ENCODE data around the gene CCNY. TPM values are rescaled to one million over a fixed set of nuclear protein-coding genes. Genes with fewer than 3 reads are reported as not detected.

Gene CCNY
- total and polyA plus RNA-seq, 2 of the 13 experiments (the other 11 are each of a cell fraction or from before 2014, with no cell fraction given), result 48.2 to 54.7 TPM

GRCh38 chr10:35336921-35337823, 863 bp downstream of the CCNY start (continued):
- TF ChIP-seq IRF2 (CRISPR knock-in tag; IDR thresholded peaks at IDR 0.05), result no peak
- no peak for TF ChIP-seq RARA (CRISPR knock-in tag; IDR thresholded peaks at IDR 0.05)
- TF ChIP-seq MIXL1 (CRISPR knock-in tag; IDR thresholded peaks at IDR 0.05), result no peak
- TF ChIP-seq ATM (IDR thresholded peaks at IDR 0.05; ENCODE audit: borderline replicate concordance), result no peak
- no peak for TF ChIP-seq NKX3-1 (CRISPR knock-in tag; IDR thresholded peaks at IDR 0.05)
- no peak for TF ChIP-seq HBP1 (CRISPR knock-in tag; IDR thresholded peaks at IDR 0.05; ENCODE audit: low read depth)
- no peak for TF ChIP-seq ZNF224 (CRISPR knock-in tag; IDR thresholded peaks at IDR 0.05)
- no peak for TF ChIP-seq ZNF292 (CRISPR knock-in tag; IDR thresholded peaks at IDR 0.05; ENCODE audit: borderline replicate concordance, low read depth)
- no peak for TF ChIP-seq ZNF432 (CRISPR knock-in tag; IDR thresholded peaks at IDR 0.05; ENCODE audit: borderline replicate concordance)
- TF ChIP-seq CBX5 (CRISPR knock-in tag; IDR thresholded peaks at IDR 0.05; ENCODE audit: borderline replicate concordance), result no peak
- TF ChIP-seq WIZ (CRISPR knock-in tag; IDR thresholded peaks at IDR 0.05), result no peak
- peak; percentile 52; the same call in 1 of the 2 replicates for TF ChIP-seq PATZ1 (CRISPR knock-in tag; IDR thresholded peaks at IDR 0.05)
- no peak for TF ChIP-seq ZNF607 (CRISPR knock-in tag; IDR thresholded peaks at IDR 0.05; ENCODE audit: borderline replicate concordance)
- peak; percentile 81; the same call in 1 of the 2 replicates for TF ChIP-seq KMT2A (CRISPR knock-in tag; IDR thresholded peaks at IDR 0.05)
- no peak for TF ChIP-seq NFYB (CRISPR knock-in tag; IDR thresholded peaks at IDR 0.05)
- TF ChIP-seq YEATS2 (CRISPR knock-in tag; IDR thresholded peaks at IDR 0.05; ENCODE audit: borderline replicate concordance), result no peak
- TF ChIP-seq CBFB (CRISPR knock-in tag; IDR thresholded peaks at IDR 0.05), result no peak
- no peak for TF ChIP-seq ETV5 (CRISPR knock-in tag; IDR thresholded peaks at IDR 0.05; ENCODE audit: borderline replicate concordance)
- TF ChIP-seq ZNF816 (CRISPR knock-in tag; IDR thresholded peaks at IDR 0.05; ENCODE audit: borderline replicate concordance), result no peak
- TF ChIP-seq EEA1 (CRISPR knock-in tag; IDR thresholded peaks at IDR 0.05; ENCODE audit: borderline replicate concordance), result peak; percentile 34; the same call in 1 of the 2 replicates
- no peak for TF ChIP-seq BRF2 (CRISPR knock-in tag; IDR thresholded peaks at IDR 0.05)
- TF ChIP-seq SUZ12 (IDR thresholded peaks at IDR 0.05; ENCODE audit: low read depth, low read length), result no peak
- TF ChIP-seq ZNF354B (CRISPR knock-in tag; IDR thresholded peaks at IDR 0.05), result no peak
- no peak for TF ChIP-seq ZNF362 (CRISPR knock-in tag; IDR thresholded peaks at IDR 0.05; ENCODE audit: borderline replicate concordance)
- TF ChIP-seq ZNF33A (CRISPR knock-in tag; IDR thresholded peaks at IDR 0.05; ENCODE audit: borderline replicate concordance), result no peak
- peak; percentile 49; the same call in 1 of the 2 replicates for TF ChIP-seq ISL2 (CRISPR knock-in tag; IDR thresholded peaks at IDR 0.05)

All from HepG2 (cell line).